ENCODE measurements around the gene SETD2. TPM values are rescaled to one million over a fixed set of nuclear protein-coding genes. Genes with fewer than 3 reads are reported as not detected.

SETD2 gene
- total and polyA plus RNA-seq, 9 of the 15 experiments (the other 6 are each of a cell fraction or from before 2014, with no cell fraction given): 8.2 to 44.0 (median 33.6) TPM

DNA sequence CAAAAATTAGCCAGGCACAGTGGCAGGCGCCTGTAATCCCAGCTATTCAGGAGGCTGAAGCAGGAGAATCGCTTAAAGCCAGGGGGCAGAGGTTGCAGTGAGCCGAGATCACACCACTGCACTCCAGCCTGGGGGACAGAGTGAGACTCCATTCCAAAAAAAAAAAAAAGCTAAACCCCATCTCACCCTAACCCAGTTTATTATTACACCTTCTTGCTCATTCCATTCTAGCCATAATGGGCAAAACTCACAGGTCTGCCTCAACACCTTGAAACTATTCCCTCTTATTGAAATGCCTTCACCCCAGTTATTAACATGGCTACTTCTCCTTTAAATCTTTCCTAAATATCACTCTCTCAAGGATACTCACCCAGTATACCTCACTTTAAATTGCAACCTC, 4.1 kb downstream of the SETD2 start (continued):
- 0 out of 2 replicates have a peak, but pooled peaks have one; percentile 44 for TF ChIP-seq KAT7 (CRISPR knock-in tag; IDR thresholded peaks at IDR 0.05; ENCODE audit: borderline replicate concordance)
- peak; percentile 25; the same call in 1 of the 2 replicates for TF ChIP-seq ZNF384 (IDR thresholded peaks at IDR 0.05; ENCODE audit: low read depth, low read length)

DNA sequence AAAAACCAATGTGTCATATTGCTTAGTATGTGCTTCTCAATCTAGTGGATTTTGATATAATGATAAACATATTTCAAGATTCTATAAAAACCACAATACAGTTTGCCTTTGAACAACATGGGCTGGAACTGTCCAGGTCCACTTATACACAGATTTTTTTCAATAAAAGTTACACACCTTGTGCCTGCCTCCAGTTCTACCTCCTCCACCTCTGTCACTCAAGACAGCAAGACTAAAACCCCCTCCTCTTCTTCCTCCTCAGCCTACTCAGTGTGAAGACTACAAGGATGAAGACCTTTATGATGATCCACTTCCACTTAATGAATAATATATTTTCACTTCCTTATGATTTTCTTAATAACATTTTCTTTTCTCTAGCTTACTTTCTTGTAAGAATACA, 5.7 kb downstream of the SETD2 start:
- ATAC-seq: no peak

More for the DNA sequence above, 5.7 kb downstream of the SETD2 start:
- TF ChIP-seq, protein P1, sequence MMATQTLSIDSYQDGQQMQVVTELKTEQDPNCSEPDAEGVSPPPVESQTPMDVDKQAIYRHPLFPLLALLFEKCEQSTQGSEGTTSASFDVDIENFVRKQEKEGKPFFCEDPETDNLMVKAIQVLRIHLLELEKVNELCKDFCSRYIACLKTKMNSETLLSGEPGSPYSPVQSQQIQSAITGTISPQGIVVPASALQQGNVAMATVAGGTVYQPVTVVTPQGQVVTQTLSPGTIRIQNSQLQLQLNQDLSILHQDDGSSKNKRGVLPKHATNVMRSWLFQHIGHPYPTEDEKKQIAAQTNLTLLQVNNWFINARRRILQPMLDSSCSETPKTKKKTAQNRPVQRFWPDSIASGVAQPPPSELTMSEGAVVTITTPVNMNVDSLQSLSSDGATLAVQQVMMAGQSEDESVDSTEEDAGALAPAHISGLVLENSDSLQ (IDR thresholded peaks at IDR 0.05): 0 out of 2 replicates have a peak, but pooled peaks have one; percentile 44
- TF ChIP-seq, protein P2, sequence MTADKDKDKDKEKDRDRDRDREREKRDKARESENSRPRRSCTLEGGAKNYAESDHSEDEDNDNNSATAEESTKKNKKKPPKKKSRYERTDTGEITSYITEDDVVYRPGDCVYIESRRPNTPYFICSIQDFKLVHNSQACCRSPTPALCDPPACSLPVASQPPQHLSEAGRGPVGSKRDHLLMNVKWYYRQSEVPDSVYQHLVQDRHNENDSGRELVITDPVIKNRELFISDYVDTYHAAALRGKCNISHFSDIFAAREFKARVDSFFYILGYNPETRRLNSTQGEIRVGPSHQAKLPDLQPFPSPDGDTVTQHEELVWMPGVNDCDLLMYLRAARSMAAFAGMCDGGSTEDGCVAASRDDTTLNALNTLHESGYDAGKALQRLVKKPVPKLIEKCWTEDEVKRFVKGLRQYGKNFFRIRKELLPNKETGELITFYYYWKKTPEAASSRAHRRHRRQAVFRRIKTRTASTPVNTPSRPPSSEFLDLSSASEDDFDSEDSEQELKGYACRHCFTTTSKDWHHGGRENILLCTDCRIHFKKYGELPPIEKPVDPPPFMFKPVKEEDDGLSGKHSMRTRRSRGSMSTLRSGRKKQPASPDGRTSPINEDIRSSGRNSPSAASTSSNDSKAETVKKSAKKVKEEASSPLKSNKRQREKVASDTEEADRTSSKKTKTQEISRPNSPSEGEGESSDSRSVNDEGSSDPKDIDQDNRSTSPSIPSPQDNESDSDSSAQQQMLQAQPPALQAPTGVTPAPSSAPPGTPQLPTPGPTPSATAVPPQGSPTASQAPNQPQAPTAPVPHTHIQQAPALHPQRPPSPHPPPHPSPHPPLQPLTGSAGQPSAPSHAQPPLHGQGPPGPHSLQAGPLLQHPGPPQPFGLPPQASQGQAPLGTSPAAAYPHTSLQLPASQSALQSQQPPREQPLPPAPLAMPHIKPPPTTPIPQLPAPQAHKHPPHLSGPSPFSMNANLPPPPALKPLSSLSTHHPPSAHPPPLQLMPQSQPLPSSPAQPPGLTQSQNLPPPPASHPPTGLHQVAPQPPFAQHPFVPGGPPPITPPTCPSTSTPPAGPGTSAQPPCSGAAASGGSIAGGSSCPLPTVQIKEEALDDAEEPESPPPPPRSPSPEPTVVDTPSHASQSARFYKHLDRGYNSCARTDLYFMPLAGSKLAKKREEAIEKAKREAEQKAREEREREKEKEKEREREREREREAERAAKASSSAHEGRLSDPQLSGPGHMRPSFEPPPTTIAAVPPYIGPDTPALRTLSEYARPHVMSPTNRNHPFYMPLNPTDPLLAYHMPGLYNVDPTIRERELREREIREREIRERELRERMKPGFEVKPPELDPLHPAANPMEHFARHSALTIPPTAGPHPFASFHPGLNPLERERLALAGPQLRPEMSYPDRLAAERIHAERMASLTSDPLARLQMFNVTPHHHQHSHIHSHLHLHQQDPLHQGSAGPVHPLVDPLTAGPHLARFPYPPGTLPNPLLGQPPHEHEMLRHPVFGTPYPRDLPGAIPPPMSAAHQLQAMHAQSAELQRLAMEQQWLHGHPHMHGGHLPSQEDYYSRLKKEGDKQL (CRISPR knock-in tag; IDR thresholded peaks at IDR 0.05; ENCODE audit: borderline replicate concordance): no peak
- peaks cover 23% of the 10 kb centered on the region for H4K20me1 ChIP-seq (replicated peaks; ENCODE audit: control insufficient read depth, insufficient read depth, low read length)
- no peaks in the 10 kb centered on the region for H3K27me3 ChIP-seq (ENCODE audit: control insufficient read depth in 2 of 2, insufficient read depth in 2 of 2, low read length in 2 of 2)
- no peaks in the 10 kb centered on the region for H3K9me1 ChIP-seq (ENCODE audit: control insufficient read depth, insufficient read depth, low read length)
- ChIA-PET CTCF (ENCODE audit: low intra/inter-chr PET ratio) (no interaction called here), POLR2A (interaction anchor here (1.0 to 1.8 kb wide), 3 partner anchors 12 to 20 kb away, joined by 3 read pairs; no protein-coding TSS in a partner anchor)
- in situ Hi-C loops (cut with MboI): no loop called here
- FAIRE-seq: no peak
- H3K79me2 ChIP-seq (ENCODE audit: control insufficient read depth, insufficient read depth, low read length): peaks cover 97% of the 10 kb centered on the region
- no peak overlapping the region for H2AFZ ChIP-seq (ENCODE audit: low read depth, low read length)
- no peak for DNase-seq (ENCODE audit: extremely low read depth in 1 of 4, low spot score in 3 of 4)
- H3K9ac ChIP-seq (ENCODE audit: insufficient read depth in 1 of 2, low read depth in 2 of 2, low read length in 2 of 2): no peak overlapping the region
- peaks cover 18% of the 10 kb centered on the region; the same call in 2 of the 3 replicates for H3K36me3 ChIP-seq (ENCODE audit: control insufficient read depth, insufficient read depth, low read length)
- no TSS peak for BruUV-seq (replicated peaks)
- no peaks in the 10 kb centered on the region for H3K9me3 ChIP-seq (replicated peaks; ENCODE audit: control insufficient read depth, insufficient read depth, low read depth, low read length)
- H3K27ac ChIP-seq (ENCODE audit: extremely low read depth, low read depth, low read length): no peak overlapping the region
- no peak overlapping the region for H3K4me3 ChIP-seq
- no peak overlapping the region for H3K4me2 ChIP-seq (ENCODE audit: insufficient read depth, low read length)
- intact Hi-C loops (cut with micrococcal nuclease): no loop called here
- H3K4me1 ChIP-seq (replicated peaks in 1 of 2; ENCODE audit: control insufficient read depth in 2 of 2, insufficient read depth in 2 of 2, low read length in 2 of 2): peaks cover 12 to 29% of the 10 kb centered on the region in 2 experiments; a peak in 4 of 5 replicates
